CD4-positive, CD25-positive, alpha-beta regulatory T cell (primary cell): ENCODE data around the gene S100PBP. TPM values are rescaled to one million over a fixed set of nuclear protein-coding genes. Genes with fewer than 3 reads are reported as not detected.
"Not testable (repeated sequence)": the region's sequence is repeated elsewhere in the genome, so short reads cannot be mapped to it uniquely, and the experiment has no call there.

Experiments used
- ATAC-seq, 2 donors: fragments of 150-1000 bp; cut with Tn5 transposase; one replicate each; pipeline ENCODE4 v1.10.0; 2021; ENCODE audit warnings: low read depth in 2 of 2, moderate number of reproducible peaks in 2 of 2, moderate library complexity in 1 of 2
- DNase-seq, 3 donors: peaks; one replicate each; pipeline versions ENCODE4 v3.0.0 to v3.0.0-alpha.2; 2012 to 2022; ENCODE audit warnings: mixed read lengths in 1 of 3
- H3K27ac ChIP-seq: one replicate; pipeline ENCODE4 v1.7.0; 2013; ENCODE audit warnings: mild to moderate bottlenecking, low read length; ENCODE audit not compliant: insufficient read depth, poor library complexity, severe bottlenecking
- H3K27me3 ChIP-seq: one replicate; pipeline ENCODE4 v1.7.0; 2013; ENCODE audit warnings: low read length; ENCODE audit not compliant: control insufficient read depth, insufficient read depth
- H3K36me3 ChIP-seq: one replicate; pipeline ENCODE4 v1.7.0; 2013; ENCODE audit warnings: mild to moderate bottlenecking, low read length, moderate library complexity; ENCODE audit not compliant: control insufficient read depth, insufficient read depth
- H3K4me1 ChIP-seq: 2 replicates; pipeline ENCODE4 v1.7.0; 2013; ENCODE audit warnings: mild to moderate bottlenecking, low read length; ENCODE audit not compliant: insufficient read depth, control insufficient read depth, poor library complexity, severe bottlenecking
- H3K4me3 ChIP-seq: one replicate; pipeline ENCODE4 v1.7.0; 2013; ENCODE audit warnings: low read depth, mild to moderate bottlenecking, low read length, moderate library complexity
- H3K9me3 ChIP-seq, 2 experiments: 1 replicate in 1 of 2; 2 replicates in 1 of 2; pipeline ENCODE4 v1.7.0; 2013; ENCODE audit warnings: low read length in 2 of 2, mild to moderate bottlenecking in 1 of 2, moderate library complexity in 1 of 2; ENCODE audit not compliant: control insufficient read depth in 2 of 2
- H3K27ac Mint-ChIP-seq, 3 donors: one replicate each; pipeline ENCODE4 v1.8.0; 2020 to 2022; ENCODE audit warnings: mild to moderate bottlenecking in 3 of 3, mixed read lengths in 3 of 3, moderate library complexity in 2 of 3
- H3K27me3 Mint-ChIP-seq: one replicate; pipeline ENCODE4 v1.8.0; 2022; ENCODE audit warnings: mild to moderate bottlenecking, mixed read lengths
- H3K36me3 Mint-ChIP-seq: one replicate; pipeline ENCODE4 v1.8.0; 2020; ENCODE audit warnings: mixed read lengths
- H3K4me1 Mint-ChIP-seq, 4 donors: one replicate each; pipeline ENCODE4 v1.8.0; 2020 to 2022; ENCODE audit warnings: mixed read lengths in 4 of 4, mild to moderate bottlenecking in 1 of 4
- H3K4me3 Mint-ChIP-seq, 4 donors: one replicate each; pipeline ENCODE4 v1.8.0; 2020 to 2022; ENCODE audit warnings: mild to moderate bottlenecking in 4 of 4, mixed read lengths in 4 of 4, moderate library complexity in 3 of 4
- H3K9me3 Mint-ChIP-seq, 7 donors: one replicate each; pipeline ENCODE4 v1.8.0; 2020 to 2022; ENCODE audit warnings: mixed read lengths in 7 of 7, mild to moderate bottlenecking in 3 of 7, moderate library complexity in 2 of 7
- polyA plus RNA-seq, 4 donors: library from polyadenylated mRNA; unstranded; fragments of 300-500 nt; fragmentation: Illumina TruSeq; gene quantifications; one replicate each; pipeline ENCODE4 v1.2.3, GENCODE V29; 2021
- total RNA-seq: library from RNA; stranded (reverse); gene quantifications from one replicate; pipeline ENCODE4 v1.2.3, GENCODE V29; 2022

S100PBP gene
- total and polyA plus RNA-seq, 5 donors from 2014 or later, result 11.5 to 55.1 (median 12.3) TPM

DNA sequence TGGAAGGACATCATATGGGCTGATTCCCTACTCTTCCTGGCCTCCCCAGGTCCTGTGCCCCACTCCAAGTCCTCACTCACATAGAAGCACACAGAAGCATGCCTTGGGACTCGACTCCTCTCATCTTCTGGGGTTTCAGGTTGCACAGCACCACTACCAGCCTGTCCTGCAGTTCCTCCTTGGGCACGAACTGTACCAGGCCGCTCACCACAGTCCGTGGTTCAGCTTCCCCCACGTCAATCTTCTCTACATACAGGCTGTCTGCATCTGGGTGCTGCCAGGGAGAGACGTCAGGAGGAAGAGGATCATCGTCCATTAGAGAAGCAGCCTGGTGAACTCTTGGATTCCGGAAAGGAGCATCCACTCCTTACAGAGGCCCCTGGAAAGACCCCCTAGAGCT is 37.4 kb upstream of the S100PBP start:
- Histone ChIP-seq H3K4me1 (no peaks in the 10 kb centered on the region), H3K27ac (no peak overlapping the region), H3K36me3 (peaks cover 80% of the 10 kb centered on the region), H3K9me3 (no peaks in the 10 kb centered on the region), H3K4me3 (no peak overlapping the region), H3K27me3 (no peaks in the 10 kb centered on the region)
- peaks cover 0 to 2% (median 0%) of the 10 kb centered on the region in 4 donors for H3K4me1 Mint-ChIP-seq
- H3K27ac Mint-ChIP-seq, result no peak overlapping the region
- peaks cover 48% of the 10 kb centered on the region for H3K36me3 Mint-ChIP-seq
- no peaks in the 10 kb centered on the region for H3K9me3 Mint-ChIP-seq
- DNase-seq (no peak), ATAC-seq (no peak)
- no peak overlapping the region for H3K4me3 Mint-ChIP-seq
- H3K27me3 Mint-ChIP-seq, result no peaks in the 10 kb centered on the region

DNA sequence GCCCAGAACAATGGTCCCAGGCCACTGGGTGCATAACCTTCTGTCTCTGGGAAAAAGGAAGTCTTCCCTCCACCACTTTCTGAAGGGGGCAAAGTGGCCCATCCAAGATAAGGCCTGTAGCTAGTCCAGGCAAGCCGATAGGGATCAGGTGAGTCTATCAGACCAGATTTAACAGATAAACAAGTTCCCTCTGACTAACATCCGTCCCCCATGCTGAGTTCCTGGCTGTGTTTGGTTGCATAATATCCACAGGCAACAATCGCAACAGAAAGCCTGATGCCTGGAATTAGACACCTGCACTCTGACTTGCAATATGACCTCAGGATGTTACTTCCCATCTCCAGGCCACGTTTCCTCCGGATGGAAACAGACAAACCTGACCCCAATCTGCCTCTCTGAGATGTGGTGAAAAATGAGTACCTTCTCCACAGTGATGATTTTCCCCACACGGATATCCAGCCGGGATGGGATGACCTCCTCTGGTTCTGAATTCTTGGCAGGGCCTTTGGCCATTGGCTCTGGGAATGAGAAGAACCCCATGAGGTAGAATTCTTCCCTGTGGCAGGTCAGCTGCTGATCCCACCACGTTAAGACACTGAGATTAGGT is 36.7 kb upstream of the S100PBP start:
- Mint-ChIP-seq H3K9me3 (no peaks in the 10 kb centered on the region), H3K4me1 (peaks cover 0 to 2% (median 0%) of the 10 kb centered on the region in 4 donors), H3K27me3 (no peaks in the 10 kb centered on the region), H3K36me3 (peaks cover 44% of the 10 kb centered on the region), H3K27ac (peak overlapping the region in 1 of 3 donors; percentile 36), H3K4me3 (no peak overlapping the region)
- H3K4me1 ChIP-seq, result no peaks in the 10 kb centered on the region
- no peaks in the 10 kb centered on the region for H3K9me3 ChIP-seq
- no peaks in the 10 kb centered on the region for H3K27me3 ChIP-seq
- no peak for DNase-seq
- no peak overlapping the region for H3K4me3 ChIP-seq
- H3K27ac ChIP-seq, result no peak overlapping the region
- ATAC-seq, result no peak
- peaks cover 77% of the 10 kb centered on the region for H3K36me3 ChIP-seq

DNA sequence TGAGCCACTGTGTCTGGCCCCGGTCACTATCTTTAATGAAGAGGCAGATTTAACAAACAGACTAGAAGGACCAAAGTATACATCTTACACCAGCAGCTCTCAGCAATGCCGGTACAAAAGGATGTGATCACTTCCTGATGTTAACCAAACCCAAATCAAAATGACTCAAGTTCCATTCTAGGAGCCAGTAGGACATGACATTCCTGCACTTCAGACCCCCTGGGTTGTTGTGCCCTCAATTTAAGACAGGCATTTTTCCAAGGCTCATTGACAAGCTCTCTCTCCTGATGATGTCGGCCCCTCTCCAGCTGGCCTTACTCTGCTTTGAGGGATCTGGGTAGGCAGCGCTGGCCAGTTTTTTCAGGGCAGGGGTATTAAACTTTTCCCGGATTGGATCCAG is 35.4 kb upstream of the S100PBP start:
- ATAC-seq, result no peak
- peak overlapping the region in 1 of 3 donors; percentile 69 for H3K27ac Mint-ChIP-seq
- no peaks in the 10 kb centered on the region for H3K27me3 ChIP-seq
- peaks cover 49% of the 10 kb centered on the region for H3K36me3 Mint-ChIP-seq
- DNase-seq, result no peak
- H3K4me3 ChIP-seq, result no peak overlapping the region
- peaks cover 87% of the 10 kb centered on the region for H3K36me3 ChIP-seq
- no peaks in the 10 kb centered on the region for H3K9me3 Mint-ChIP-seq
- H3K9me3 ChIP-seq, result no peaks in the 10 kb centered on the region
- no peak overlapping the region for H3K27ac ChIP-seq
- H3K4me1 Mint-ChIP-seq, result peaks cover 2 to 6% (median 3%) of the 10 kb centered on the region in 4 donors
- H3K27me3 Mint-ChIP-seq, result no peaks in the 10 kb centered on the region
- no peaks in the 10 kb centered on the region for H3K4me1 ChIP-seq
- H3K4me3 Mint-ChIP-seq, result no peak overlapping the region

DNA sequence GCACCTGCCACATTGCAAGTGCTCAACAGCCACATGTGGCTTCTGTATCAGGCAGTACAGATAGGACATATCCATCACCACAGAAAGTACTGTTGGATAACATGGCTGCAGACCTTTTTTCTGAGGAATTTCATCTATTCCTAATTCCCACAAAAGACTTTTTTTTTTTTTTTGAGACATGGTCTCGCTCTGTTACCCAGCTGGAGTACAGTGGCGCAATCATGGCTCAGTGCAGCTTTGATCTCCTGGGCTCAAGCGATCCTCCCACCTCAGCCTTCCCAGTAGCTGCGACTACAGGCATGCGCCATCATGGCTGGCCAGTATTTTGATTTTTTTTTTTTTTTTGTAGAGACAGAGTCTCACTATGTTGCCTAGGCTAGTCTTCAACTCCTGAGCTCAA is 33.6 kb upstream of the S100PBP start:
- Histone ChIP-seq H3K27ac (no peak overlapping the region), H3K4me3 (no peak overlapping the region), H3K9me3 (no peaks in the 10 kb centered on the region), H3K36me3 (peaks cover 85% of the 10 kb centered on the region), H3K4me1 (no peaks in the 10 kb centered on the region), H3K27me3 (no peaks in the 10 kb centered on the region)
- H3K4me3 Mint-ChIP-seq, result no peak overlapping the region
- no peak overlapping the region for H3K27ac Mint-ChIP-seq
- no peaks in the 10 kb centered on the region for H3K9me3 Mint-ChIP-seq
- no peaks in the 10 kb centered on the region for H3K27me3 Mint-ChIP-seq
- DNase-seq, result no peak
- ATAC-seq, result no peak
- H3K4me1 Mint-ChIP-seq, result peaks cover 2 to 6% (median 3%) of the 10 kb centered on the region in 4 donors
- peaks cover 40% of the 10 kb centered on the region for H3K36me3 Mint-ChIP-seq

DNA sequence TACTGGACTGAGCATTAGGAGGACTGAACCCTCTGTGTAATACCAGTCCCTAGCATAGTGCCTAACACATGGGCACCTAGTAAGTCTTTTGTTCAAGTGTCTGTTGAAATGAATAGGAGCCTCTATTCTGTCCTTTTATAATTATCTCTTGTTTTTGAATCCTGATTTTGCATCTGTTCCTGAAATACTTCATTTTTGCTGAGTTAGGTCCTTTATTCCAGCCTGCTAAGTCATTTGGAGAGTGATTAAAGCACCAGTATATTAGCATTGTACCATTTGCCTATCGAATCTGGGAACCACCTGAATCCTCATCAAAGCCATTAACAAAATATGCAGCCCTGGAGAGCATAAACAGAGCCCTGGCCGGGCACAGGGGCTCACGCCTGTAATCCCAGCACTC is 32.6 kb upstream of the S100PBP start:
- Histone ChIP-seq H3K4me3 (no peak overlapping the region), H3K4me1 (no peaks in the 10 kb centered on the region), H3K36me3 (peaks cover 81% of the 10 kb centered on the region), H3K27me3 (no peaks in the 10 kb centered on the region), H3K27ac (no peak overlapping the region), H3K9me3 (no peaks in the 10 kb centered on the region)
- no peaks in the 10 kb centered on the region for H3K27me3 Mint-ChIP-seq
- H3K4me3 Mint-ChIP-seq, result no peak overlapping the region
- ATAC-seq (no peak), DNase-seq (no peak)
- H3K36me3 Mint-ChIP-seq, result peaks cover 35% of the 10 kb centered on the region
- no peak overlapping the region for H3K27ac Mint-ChIP-seq
- peaks cover 2 to 6% (median 3%) of the 10 kb centered on the region in 4 donors for H3K4me1 Mint-ChIP-seq
- no peaks in the 10 kb centered on the region for H3K9me3 Mint-ChIP-seq

DNA sequence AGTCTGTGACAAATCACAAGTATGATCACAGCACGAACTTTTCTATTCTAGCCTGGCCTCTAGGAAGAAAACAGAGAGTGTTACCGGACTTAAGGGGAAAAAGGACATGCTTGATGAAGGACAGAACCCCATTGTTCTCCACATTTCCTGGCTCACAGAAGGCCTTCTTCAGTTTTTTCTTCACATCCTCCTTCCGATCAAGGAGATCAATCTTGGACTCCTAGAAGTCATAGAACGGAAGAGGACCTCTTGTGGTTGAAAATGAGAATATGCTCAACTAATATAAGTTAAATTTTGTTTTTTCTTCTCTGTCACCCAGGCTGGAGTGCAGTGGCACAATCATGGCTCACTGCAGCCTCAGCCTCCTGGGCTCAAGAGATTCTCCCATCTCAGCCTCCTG is 30.6 kb upstream of the S100PBP start:
- ATAC-seq, result peak in 1 of 2 donors; percentile 53
- H3K27me3 ChIP-seq, result no peaks in the 10 kb centered on the region
- H3K27ac ChIP-seq, result peak overlapping the region; percentile 14
- H3K36me3 Mint-ChIP-seq, result peaks cover 29% of the 10 kb centered on the region
- no peaks in the 10 kb centered on the region for H3K27me3 Mint-ChIP-seq
- H3K9me3 Mint-ChIP-seq, result no peaks in the 10 kb centered on the region
- H3K4me3 Mint-ChIP-seq, result no peak overlapping the region
- H3K27ac Mint-ChIP-seq, result peak overlapping the region in 1 of 3 donors; percentile 17
- peaks cover 2 to 10% (median 5%) of the 10 kb centered on the region in 4 donors for H3K4me1 Mint-ChIP-seq
- H3K4me1 ChIP-seq, result no peaks in the 10 kb centered on the region
- no peaks in the 10 kb centered on the region for H3K9me3 ChIP-seq
- H3K4me3 ChIP-seq, result no peak overlapping the region
- peaks cover 74% of the 10 kb centered on the region for H3K36me3 ChIP-seq
- peak in 1 of 3 donors; percentile 48 for DNase-seq

DNA sequence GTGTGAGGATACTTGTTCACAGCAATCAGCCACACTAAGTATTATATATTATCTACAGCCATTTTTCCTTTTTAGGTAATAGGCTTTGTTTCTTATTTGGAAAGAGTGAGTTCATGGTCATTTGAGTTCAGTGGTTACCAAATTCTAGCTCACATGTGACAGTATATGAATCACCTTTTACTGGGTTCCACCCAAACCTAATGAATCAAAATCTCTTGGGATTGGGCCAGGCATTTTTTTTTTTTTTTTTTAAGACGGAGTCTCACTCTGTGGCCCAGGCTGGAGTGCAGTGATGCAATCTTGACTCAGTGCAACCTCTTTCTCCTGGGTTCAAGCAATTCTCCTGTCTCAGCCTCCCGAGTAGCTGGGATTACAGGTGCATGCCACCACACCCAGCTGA is 28.1 kb upstream of the S100PBP start:
- not testable (repeated sequence) for H3K27me3 ChIP-seq, H3K4me3 Mint-ChIP-seq, H3K9me3 Mint-ChIP-seq, H3K4me3 ChIP-seq, H3K27ac Mint-ChIP-seq, H3K4me1 ChIP-seq, H3K27ac ChIP-seq, H3K9me3 ChIP-seq, DNase-seq, H3K27me3 Mint-ChIP-seq, ATAC-seq
- peaks cover 55% of the 10 kb centered on the region for H3K36me3 ChIP-seq
- peaks cover 8 to 21% (median 13%) of the 10 kb centered on the region in 4 donors for H3K4me1 Mint-ChIP-seq
- peaks cover 36% of the 10 kb centered on the region for H3K36me3 Mint-ChIP-seq

DNA sequence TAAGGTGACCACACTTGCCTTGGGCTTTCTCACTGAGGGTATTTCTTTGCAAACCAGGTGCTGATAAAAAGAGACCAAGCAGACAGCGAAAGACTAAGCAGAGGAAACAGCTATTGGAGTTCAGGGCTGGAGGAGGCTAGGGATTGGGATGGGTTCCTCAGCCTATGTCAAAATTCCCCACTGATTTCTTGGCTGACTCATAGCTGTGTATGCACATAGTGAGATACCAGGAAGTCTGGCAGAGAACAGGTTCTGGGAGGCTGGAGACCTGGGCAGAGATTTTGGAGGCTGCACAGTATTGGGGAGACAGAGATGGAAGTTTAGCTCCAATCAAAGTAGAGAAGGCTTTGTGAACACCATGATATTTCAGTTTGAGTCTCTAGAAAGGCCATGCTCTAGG is 25.6 kb upstream of the S100PBP start:
- H3K4me1 Mint-ChIP-seq, result peaks cover 6 to 16% (median 11%) of the 10 kb centered on the region in 4 donors
- peak overlapping the region in 1 of 4 donors; percentile 7 for H3K4me3 Mint-ChIP-seq
- no peaks in the 10 kb centered on the region for H3K27me3 Mint-ChIP-seq
- Histone ChIP-seq H3K4me3 (no peak overlapping the region), H3K27ac (no peak overlapping the region), H3K27me3 (no peaks in the 10 kb centered on the region), H3K9me3 (no peaks in the 10 kb centered on the region), H3K36me3 (peaks cover 33% of the 10 kb centered on the region), H3K4me1 (no peaks in the 10 kb centered on the region)
- ATAC-seq (no peak), DNase-seq (no peak)
- H3K9me3 Mint-ChIP-seq, result no peaks in the 10 kb centered on the region
- H3K27ac Mint-ChIP-seq, result peak overlapping the region in 1 of 3 donors; percentile 49
- H3K36me3 Mint-ChIP-seq, result peaks cover 32% of the 10 kb centered on the region
